Neural cell (in vitro differentiated cells): ENCODE measurements around the gene SYTL3. TPM values are rescaled to one million over a fixed set of nuclear protein-coding genes. Genes with fewer than 3 reads are reported as not detected.

Experiments
- H2AFZ ChIP-seq: fragments of 200-600, 300-800 bp; sonication (generic), shearing (Covaris generic); 2 replicates; pipeline ENCODE4 v1.6.0; 2014; ENCODE audit warnings: low read depth, mild to moderate bottlenecking, antibody characterized with exemption, low read length, moderate library complexity
- H3F3A ChIP-seq: fragments of 200-600 bp; shearing (Covaris generic); 2 replicates; pipeline ENCODE4 v1.6.1; 2016; ENCODE audit warnings: mild to moderate bottlenecking, moderate library complexity, mixed read lengths, antibody characterized with exemption, low read length; ENCODE audit not compliant: insufficient read depth, poor library complexity, severe bottlenecking
- H3K27ac ChIP-seq: fragments of 200-600, 300-800 bp; sonication (generic), shearing (Covaris generic); 2 replicates; pipeline ENCODE4 v1.5.1; 2014; ENCODE audit warnings: mild to moderate bottlenecking, low read length, moderate library complexity
- H3K27me3 ChIP-seq: fragments of 300-800, 200-600 bp; sonication (generic), shearing (Covaris generic); 2 replicates; pipeline ENCODE4 v1.6.0; 2014; ENCODE audit warnings: mild to moderate bottlenecking, low read depth, low read length, moderate library complexity; ENCODE audit not compliant: insufficient read depth
- H3K36me3 ChIP-seq: fragments of 300-800, 200-600 bp; sonication (generic), shearing (Covaris generic); 2 replicates; pipeline ENCODE4 v1.5.1; 2014; ENCODE audit warnings: mild to moderate bottlenecking, antibody characterized with exemption, low read length, moderate library complexity; ENCODE audit not compliant: insufficient read depth
- H3K4me2 ChIP-seq: fragments of 300-800, 200-600 bp; sonication (generic), shearing (Covaris generic); 2 replicates; pipeline ENCODE4 v1.6.0; 2014; ENCODE audit warnings: mild to moderate bottlenecking, low read length
- H3K4me3 ChIP-seq: fragments of 300-800, 200-600 bp; sonication (generic), shearing (Covaris generic); 2 replicates; pipeline ENCODE4 v1.5.1; 2014; ENCODE audit warnings: mild to moderate bottlenecking, low read length, moderate library complexity
- H3K79me2 ChIP-seq: fragments of 200-600 bp; shearing (Covaris generic); replicated peaks from 2 replicates; pipeline ENCODE4 v1.6.0; 2014; ENCODE audit warnings: mild to moderate bottlenecking, low read length, moderate library complexity; ENCODE audit not compliant: insufficient read depth
- H3K9ac ChIP-seq: fragments of 300-800, 200-600 bp; sonication (generic), shearing (Covaris generic); 2 replicates; pipeline ENCODE4 v1.6.1; 2016; ENCODE audit warnings: mild to moderate bottlenecking, low read length, mixed read lengths
- H3K9me2 ChIP-seq: fragments of 200-600 bp; shearing (Covaris generic); 2 replicates; pipeline ENCODE4 v1.6.1; 2016; ENCODE audit warnings: mild to moderate bottlenecking, low read length, mixed read lengths; ENCODE audit not compliant: insufficient read depth
- H3K9me3 ChIP-seq: fragments of 200-600, 300-800 bp; sonication (generic), shearing (Covaris generic); 2 replicates; pipeline ENCODE4 v1.6.1; 2016; ENCODE audit warnings: mild to moderate bottlenecking, mixed run types, low read length, moderate library complexity, mixed read lengths
- H4K20me1 ChIP-seq: fragments of 200-600 bp; shearing (Covaris generic); 2 replicates; pipeline ENCODE4 v1.6.1; 2016; ENCODE audit warnings: mild to moderate bottlenecking, mixed run types; ENCODE audit not compliant: insufficient read depth
- EP300 ChIP-seq: fragments of 450-650 bp; conservative IDR thresholded peaks from 2 replicates; pipeline ENCODE4 v1.6.1; 2014; ENCODE audit warnings: antibody characterized with exemption, mild to moderate bottlenecking, moderate library complexity; ENCODE audit not compliant: poor library complexity, severe bottlenecking
- EZH2 ChIP-seq: fragments of 200-600, 300-800 bp; shearing (Covaris generic), sonication (generic); IDR thresholded peaks from 2 replicates; pipeline ENCODE4 v1.6.1; 2014; ENCODE audit warnings: antibody characterized with exemption, low read length, borderline replicate concordance, mild to moderate bottlenecking; ENCODE audit not compliant: insufficient read depth, poor library complexity, severe bottlenecking
- MXI1 ChIP-seq: fragments of 450-650 bp; conservative IDR thresholded peaks from 2 replicates; pipeline ENCODE4 v1.6.1; 2014; ENCODE audit warnings: antibody characterized with exemption, mild to moderate bottlenecking; ENCODE audit not compliant: poor library complexity, severe bottlenecking
- POLR2AphosphoS5 ChIP-seq: IDR thresholded peaks from 2 replicates; pipeline ENCODE4 v1.6.1; 2012
- RAD21 ChIP-seq: fragments of 450-650 bp; conservative IDR thresholded peaks from 2 replicates; pipeline ENCODE4 v1.6.1; 2014; ENCODE audit warnings: antibody characterized with exemption, mild to moderate bottlenecking, moderate library complexity
- SMC3 ChIP-seq: fragments of 450-650 bp; conservative IDR thresholded peaks from 2 replicates; pipeline ENCODE4 v1.6.1; 2014; ENCODE audit warnings: antibody characterized with exemption, mild to moderate bottlenecking, moderate library complexity; ENCODE audit not compliant: poor library complexity
- TAF1 ChIP-seq: IDR thresholded peaks from 2 replicates; pipeline ENCODE4 v1.6.1; 2012; ENCODE audit warnings: low read depth
- polyA plus RNA-seq: library from polyadenylated mRNA; depleted of rRNA; stranded (reverse); fragments of >200 nt; gene quantifications from 2 replicates; pipeline ENCODE4 v1.2.3, GENCODE V29; 2014
- TF ChIP-seq, protein P1 (sequence below): fragments of 450-650 bp; IDR thresholded peaks from 2 replicates; pipeline ENCODE4 v1.5.1; 2014; ENCODE audit warnings: antibody characterized with exemption, mild to moderate bottlenecking, moderate library complexity; ENCODE audit not compliant: poor library complexity, severe bottlenecking
- TF ChIP-seq, protein P2 (sequence below): IDR thresholded peaks from 2 replicates; pipeline ENCODE4 v1.6.1; 2012; ENCODE audit warnings: borderline replicate concordance

The SYTL3 gene
- polyA plus RNA-seq, 1 donor from 2014 or later = 2.1 TPM

DNA sequence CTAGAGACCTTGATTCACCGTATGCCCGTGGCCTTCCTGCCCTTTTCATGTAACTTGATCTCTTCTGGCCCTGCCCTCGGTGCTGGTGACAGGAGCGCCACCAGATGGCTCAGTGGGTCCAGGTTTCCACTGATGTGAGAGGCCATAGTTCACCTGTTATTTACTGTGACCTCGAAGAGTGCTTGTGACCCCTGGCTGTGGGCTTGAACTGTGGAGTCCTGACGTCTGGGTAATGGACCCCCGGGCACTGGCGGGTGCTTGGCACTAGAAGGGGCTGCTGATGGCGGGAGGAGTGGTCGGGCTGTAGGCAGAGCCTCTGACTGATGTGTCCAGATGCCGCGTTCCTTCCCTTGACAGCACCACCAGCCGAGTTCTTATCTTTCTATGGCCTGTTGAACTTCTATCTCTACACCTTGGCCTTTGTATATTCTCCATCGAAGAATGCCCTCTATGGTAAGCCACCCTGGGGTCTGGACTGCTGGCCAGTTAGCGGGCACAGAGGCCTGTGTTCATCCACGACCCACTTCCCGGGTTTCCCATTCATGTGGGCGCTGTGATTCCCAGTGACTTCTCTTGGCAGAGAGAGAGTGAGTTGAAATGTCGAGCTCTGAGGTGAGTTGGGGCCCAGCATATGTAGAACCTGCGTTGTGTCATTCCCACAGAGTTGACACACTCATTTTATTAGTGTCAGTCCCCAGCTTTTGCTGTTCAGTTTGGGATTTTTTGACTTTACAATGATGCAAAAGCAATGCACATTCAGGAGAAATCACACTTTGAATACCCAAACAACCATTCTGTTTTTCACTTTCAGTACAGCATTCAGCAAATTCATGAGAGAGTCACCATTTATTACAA lies 20.3 kb upstream of the SYTL3 start:
- Histone ChIP-seq H3K9me2 (no peaks in the 10 kb centered on the region), H3K4me3 (no peak overlapping the region), H3K9ac (no peak overlapping the region), H3K79me2 (no peaks in the 10 kb centered on the region), H3F3A (no peaks in the 10 kb centered on the region), H4K20me1 (no peaks in the 10 kb centered on the region), H3K4me2 (no peak overlapping the region), H2AFZ (no peak overlapping the region), H3K27ac (no peak overlapping the region), H3K9me3 (no peaks in the 10 kb centered on the region), H3K27me3 (no peaks in the 10 kb centered on the region), H3K36me3 (peaks cover 13% of the 10 kb centered on the region)
- TF ChIP-seq TAF1 (no peak), EZH2 (no peak), RAD21 (no peak), MXI1 (no peak), EP300 (no peak)
- TF ChIP-seq, protein P1, sequence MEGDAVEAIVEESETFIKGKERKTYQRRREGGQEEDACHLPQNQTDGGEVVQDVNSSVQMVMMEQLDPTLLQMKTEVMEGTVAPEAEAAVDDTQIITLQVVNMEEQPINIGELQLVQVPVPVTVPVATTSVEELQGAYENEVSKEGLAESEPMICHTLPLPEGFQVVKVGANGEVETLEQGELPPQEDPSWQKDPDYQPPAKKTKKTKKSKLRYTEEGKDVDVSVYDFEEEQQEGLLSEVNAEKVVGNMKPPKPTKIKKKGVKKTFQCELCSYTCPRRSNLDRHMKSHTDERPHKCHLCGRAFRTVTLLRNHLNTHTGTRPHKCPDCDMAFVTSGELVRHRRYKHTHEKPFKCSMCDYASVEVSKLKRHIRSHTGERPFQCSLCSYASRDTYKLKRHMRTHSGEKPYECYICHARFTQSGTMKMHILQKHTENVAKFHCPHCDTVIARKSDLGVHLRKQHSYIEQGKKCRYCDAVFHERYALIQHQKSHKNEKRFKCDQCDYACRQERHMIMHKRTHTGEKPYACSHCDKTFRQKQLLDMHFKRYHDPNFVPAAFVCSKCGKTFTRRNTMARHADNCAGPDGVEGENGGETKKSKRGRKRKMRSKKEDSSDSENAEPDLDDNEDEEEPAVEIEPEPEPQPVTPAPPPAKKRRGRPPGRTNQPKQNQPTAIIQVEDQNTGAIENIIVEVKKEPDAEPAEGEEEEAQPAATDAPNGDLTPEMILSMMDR = no peak

DNA sequence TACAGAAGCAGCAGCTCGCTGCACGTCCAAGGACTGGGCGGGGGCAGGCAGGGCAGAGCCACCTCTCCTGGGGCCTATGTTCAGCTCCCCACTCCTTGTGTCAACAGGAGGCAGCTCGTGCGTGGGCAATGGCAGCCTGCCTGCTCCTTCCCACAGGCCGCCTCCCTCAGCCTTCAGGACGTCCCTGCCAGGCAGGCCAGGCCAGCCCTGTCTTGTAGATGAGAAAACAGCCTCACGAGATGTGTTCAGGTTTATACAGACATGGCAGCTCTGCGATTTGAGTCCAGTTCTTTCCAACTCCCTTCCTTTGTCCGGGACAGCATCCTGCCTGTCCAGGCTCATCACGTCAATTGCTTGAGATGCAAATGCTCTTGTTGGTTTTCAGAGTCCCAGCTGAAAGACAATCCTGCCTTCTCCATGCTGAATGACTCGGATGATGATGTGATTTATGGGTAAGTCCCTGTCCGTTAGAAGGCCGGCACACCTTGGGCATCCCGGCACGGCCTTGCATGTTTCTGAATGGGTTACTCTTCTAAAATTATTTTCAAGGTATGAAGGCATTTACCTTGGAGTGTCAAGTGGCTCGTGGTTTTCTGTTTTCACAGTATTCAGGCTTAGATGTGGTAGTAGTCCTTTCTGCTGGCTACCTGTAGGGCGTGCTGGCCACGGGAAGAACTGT lies 18.8 kb upstream of the SYTL3 start:
- Histone ChIP-seq H3K4me2 (no peak overlapping the region), H3K9ac (no peak overlapping the region)

More for the DNA sequence above, 18.8 kb upstream of the SYTL3 start:
- no peaks in the 10 kb centered on the region for H4K20me1 ChIP-seq
- no peaks in the 10 kb centered on the region for H3F3A ChIP-seq
- H3K9me3 ChIP-seq = no peaks in the 10 kb centered on the region
- H3K4me3 ChIP-seq = no peak overlapping the region
- no peaks in the 10 kb centered on the region for H3K9me2 ChIP-seq
- H3K27ac ChIP-seq = no peak overlapping the region
- TF ChIP-seq POLR2AphosphoS5 (no peak), SMC3 (no peak), RAD21 (no peak), EZH2 (no peak), MXI1 (no peak), EP300 (no peak), TAF1 (no peak)
- TF ChIP-seq, protein P1 = no peak
- TF ChIP-seq, protein P2, sequence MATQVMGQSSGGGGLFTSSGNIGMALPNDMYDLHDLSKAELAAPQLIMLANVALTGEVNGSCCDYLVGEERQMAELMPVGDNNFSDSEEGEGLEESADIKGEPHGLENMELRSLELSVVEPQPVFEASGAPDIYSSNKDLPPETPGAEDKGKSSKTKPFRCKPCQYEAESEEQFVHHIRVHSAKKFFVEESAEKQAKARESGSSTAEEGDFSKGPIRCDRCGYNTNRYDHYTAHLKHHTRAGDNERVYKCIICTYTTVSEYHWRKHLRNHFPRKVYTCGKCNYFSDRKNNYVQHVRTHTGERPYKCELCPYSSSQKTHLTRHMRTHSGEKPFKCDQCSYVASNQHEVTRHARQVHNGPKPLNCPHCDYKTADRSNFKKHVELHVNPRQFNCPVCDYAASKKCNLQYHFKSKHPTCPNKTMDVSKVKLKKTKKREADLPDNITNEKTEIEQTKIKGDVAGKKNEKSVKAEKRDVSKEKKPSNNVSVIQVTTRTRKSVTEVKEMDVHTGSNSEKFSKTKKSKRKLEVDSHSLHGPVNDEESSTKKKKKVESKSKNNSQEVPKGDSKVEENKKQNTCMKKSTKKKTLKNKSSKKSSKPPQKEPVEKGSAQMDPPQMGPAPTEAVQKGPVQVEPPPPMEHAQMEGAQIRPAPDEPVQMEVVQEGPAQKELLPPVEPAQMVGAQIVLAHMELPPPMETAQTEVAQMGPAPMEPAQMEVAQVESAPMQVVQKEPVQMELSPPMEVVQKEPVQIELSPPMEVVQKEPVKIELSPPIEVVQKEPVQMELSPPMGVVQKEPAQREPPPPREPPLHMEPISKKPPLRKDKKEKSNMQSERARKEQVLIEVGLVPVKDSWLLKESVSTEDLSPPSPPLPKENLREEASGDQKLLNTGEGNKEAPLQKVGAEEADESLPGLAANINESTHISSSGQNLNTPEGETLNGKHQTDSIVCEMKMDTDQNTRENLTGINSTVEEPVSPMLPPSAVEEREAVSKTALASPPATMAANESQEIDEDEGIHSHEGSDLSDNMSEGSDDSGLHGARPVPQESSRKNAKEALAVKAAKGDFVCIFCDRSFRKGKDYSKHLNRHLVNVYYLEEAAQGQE = no peak
- H3K36me3 ChIP-seq = peaks cover 13% of the 10 kb centered on the region
- H3K79me2 ChIP-seq = no peaks in the 10 kb centered on the region
- no peaks in the 10 kb centered on the region for H3K27me3 ChIP-seq
- no peak overlapping the region for H2AFZ ChIP-seq
